B cell (primary cell): ENCODE results near the gene CRTAP. TPM values are rescaled to one million over a fixed set of nuclear protein-coding genes. Genes with fewer than 3 reads are reported as not detected.

Experiments used
- ATAC-seq: fragments of 200-7000 bp; cut with Tn5 transposase; one replicate; pipeline ENCODE4 v1.10.0; 2021; ENCODE audit warnings: low read depth, mild to moderate bottlenecking, moderate number of reproducible peaks, moderate library complexity
- CTCF ChIA-PET: fragments of 350-600 bp; sonication (Branson Sonifier 250); formaldehyde crosslinking; loops from one replicate; lab custom pipeline; 2021; ENCODE audit warnings: antibody characterized with exemption, inconsistent platforms; lab: Charles Lee
- POLR2A ChIA-PET: fragments of 350-600 bp; sonication (Branson Sonifier 250); formaldehyde crosslinking; loops from one replicate; lab custom pipeline; 2021; ENCODE audit warnings: antibody characterized with exemption; lab: Charles Lee
- DNase-seq: peaks from one replicate; pipeline ENCODE4 v3.0.0; 2013
- H2AFZ ChIP-seq: 2 replicates; pipeline ENCODE4 v1.6.1; 2012; ENCODE audit warnings: mild to moderate bottlenecking, low read depth, low read length; ENCODE audit not compliant: insufficient read depth, poor library complexity, severe bottlenecking
- H3K27ac ChIP-seq, 2 donors: 1 replicate in 1 of 2; 2 replicates in 1 of 2; pipeline ENCODE4 v1.5.1; 2012 to 2013; ENCODE audit warnings: low read length in 2 of 2, mild to moderate bottlenecking in 2 of 2, moderate library complexity in 1 of 2
- H3K27me3 ChIP-seq, 4 experiments: fragments of 200-600 bp in 1 of 4; sonication (generic) in 1 of 4; replicated peaks in 1 of 4; 1 replicate in 2 of 4; 2 replicates in 2 of 4; pipeline versions ENCODE4 v1.6.1 to v1.7.0; 2013 to 2016; ENCODE audit warnings: low read length in 3 of 4, mild to moderate bottlenecking in 2 of 4, mixed read lengths in 1 of 4, moderate library complexity in 1 of 4; ENCODE audit not compliant: insufficient read depth in 4 of 4, control insufficient read depth in 3 of 4; ENCODE audit errors: control extremely low read depth in 1 of 4
- H3K36me3 ChIP-seq, 2 experiments: replicated peaks in 1 of 2; 1 replicate in 1 of 2; 2 replicates in 1 of 2; pipeline versions ENCODE4 v1.6.1 to v1.7.1; 2013; ENCODE audit warnings: low read length in 1 of 2; ENCODE audit not compliant: insufficient read depth in 2 of 2, control insufficient read depth in 1 of 2; ENCODE audit errors: control extremely low read depth in 1 of 2, extremely low read depth in 1 of 2
- H3K4me1 ChIP-seq, 2 donors: fragments of 200-600 bp in 1 of 2; sonication (generic) in 1 of 2; 1 replicate in 1 of 2; 2 replicates in 1 of 2; pipeline versions ENCODE4 v1.5.1 to v1.6.1; 2013 to 2017; ENCODE audit warnings: low read length in 2 of 2; ENCODE audit not compliant: control insufficient read depth in 2 of 2, insufficient read depth in 2 of 2
- H3K4me2 ChIP-seq: replicated peaks from 2 replicates; pipeline ENCODE3; 2012; ENCODE audit warnings: mild to moderate bottlenecking, low read depth, low read length; ENCODE audit not compliant: poor library complexity, severe bottlenecking
- H3K4me3 ChIP-seq, 5 experiments: fragments of 200-600 bp in 1 of 5; sonication (generic) in 1 of 5; 1 replicate in 3 of 5; 2 replicates in 2 of 5; pipeline versions ENCODE4 v1.5.1 to v1.7.0; 2011 to 2016; ENCODE audit warnings: low read length in 4 of 5, mild to moderate bottlenecking in 4 of 5, low read depth in 2 of 5, control low read depth in 1 of 5, moderate library complexity in 1 of 5; ENCODE audit not compliant: insufficient read depth in 1 of 5; ENCODE audit errors: control extremely low read depth in 1 of 5, extremely low read depth in 1 of 5
- H3K79me2 ChIP-seq: fragments of 200-600 bp; sonication (generic); one replicate; pipeline ENCODE4 v1.6.0; 2016; ENCODE audit warnings: low read length; ENCODE audit not compliant: control insufficient read depth, insufficient read depth
- H3K9ac ChIP-seq: fragments of 200-600 bp; sonication (generic); 2 replicates; pipeline ENCODE4 v1.6.1; 2017; ENCODE audit warnings: mild to moderate bottlenecking, low read length, moderate library complexity
- H3K9me3 ChIP-seq, 3 donors: one replicate each; pipeline versions ENCODE4 v1.6.1 to v1.7.1; 2013; ENCODE audit warnings: low read length in 2 of 3; ENCODE audit not compliant: control insufficient read depth in 2 of 3, insufficient read depth in 1 of 3; ENCODE audit errors: control extremely low read depth in 1 of 3
- H4K20me1 ChIP-seq: 2 replicates; pipeline ENCODE4 v1.6.0; 2012; ENCODE audit warnings: mild to moderate bottlenecking, low read length; ENCODE audit not compliant: insufficient read depth, control insufficient read depth, poor library complexity, severe bottlenecking
- H3K27ac Mint-ChIP-seq: one replicate; pipeline ENCODE4 v1.8.0; 2021; ENCODE audit warnings: mixed read lengths
- H3K27me3 Mint-ChIP-seq: one replicate; pipeline ENCODE4 v1.8.0; 2021; ENCODE audit warnings: mixed read lengths
- H3K4me1 Mint-ChIP-seq: one replicate; pipeline ENCODE4 v1.8.0; 2021; ENCODE audit warnings: mixed read lengths
- H3K4me3 Mint-ChIP-seq: one replicate; pipeline ENCODE4 v1.8.0; 2021; ENCODE audit warnings: mixed read lengths
- H3K9me3 Mint-ChIP-seq: one replicate; pipeline ENCODE4 v1.8.0; 2022; ENCODE audit warnings: mixed read lengths; ENCODE audit not compliant: insufficient read depth
- CTCF ChIP-seq: fragments of 200-600 bp; IDR thresholded peaks from one replicate; pipeline ENCODE4 v1.8.0; 2022; ENCODE audit warnings: antibody characterized with exemption, mild to moderate bottlenecking
- EZH2 ChIP-seq: IDR thresholded peaks from 2 replicates; pipeline ENCODE4 v1.6.1; 2012; ENCODE audit warnings: borderline replicate concordance, low read depth, mild to moderate bottlenecking, moderate library complexity, low read length; ENCODE audit not compliant: insufficient read depth, poor library complexity, severe bottlenecking
- WGBS: methylation state at CpG from one replicate; pipeline ENCODE4 v1.1.5; 2013; ENCODE audit warnings: missing lambda C conversion rate; ENCODE audit not compliant: insufficient coverage; 5-methylcytosine and 5-hydroxymethylcytosine counted together
- intact Hi-C: fragments of 100-400 bp; cut with micrococcal nuclease; formaldehyde crosslinking; loops from one replicate; pipeline ENCODE4 v1.10.0; 2022
- polyA plus RNA-seq: library from polyadenylated mRNA; depleted of rRNA; stranded (reverse); fragments of >200 nt; gene quantifications from 2 replicates; pipeline ENCODE4 v1.2.3, GENCODE V29; 2012
- total RNA-seq, 2 donors: library from RNA; stranded (reverse); fragments of 120-200 nt in 1 of 2; gene quantifications; 1 replicate in 1 of 2; 2 replicates in 1 of 2; pipeline versions ENCODE4 v1.2.3 to v1.2.4, GENCODE V29; 2013 to 2022

Gene CRTAP
- total and polyA plus RNA-seq, 2 donors (not counting 1 experiment from before 2014, with no cell fraction given): 20.3 to 55.0 TPM

GRCh38 chr3:33141006-33141405 lies 27.2 kb downstream of the CRTAP start:
- ChIA-PET POLR2A (no interaction called here), CTCF (interaction anchor here (0.7 to 2.2 kb wide), 3 partner anchors 10 to 232 kb away, joined by 3 to 18 read pairs (median 3); no protein-coding TSS in a partner anchor)
- Histone ChIP-seq H2AFZ (no peak overlapping the region), H3K27me3 (no peaks in the 10 kb centered on the region), H3K4me3 (no peak overlapping the region), H3K4me1 (peaks cover 6 to 9% of the 10 kb centered on the region in 2 donors), H3K36me3 (peaks cover 1 to 24% of the 10 kb centered on the region in 2 experiments), H3K9ac (no peak overlapping the region), H3K4me2 (no peak overlapping the region), H4K20me1 (no peaks in the 10 kb centered on the region), H3K9me3 (no peaks in the 10 kb centered on the region), H3K27ac (no peak overlapping the region), H3K79me2 (no peaks in the 10 kb centered on the region)
- TF ChIP-seq EZH2 (no peak), CTCF (no peak)
- no peaks in the 10 kb centered on the region for H3K27me3 Mint-ChIP-seq
- no peak for ATAC-seq
- 100% methylated on average over 1 of the region's 3 CpGs for WGBS
- intact Hi-C loops: no loop called here
- H3K4me3 Mint-ChIP-seq: no peak overlapping the region
- H3K27ac Mint-ChIP-seq: no peak overlapping the region
- no peak for DNase-seq
- H3K9me3 Mint-ChIP-seq: no peaks in the 10 kb centered on the region
- H3K4me1 Mint-ChIP-seq: peaks cover 12% of the 10 kb centered on the region

GRCh38 chr3:33144433-33144832 lies 30.6 kb downstream of the CRTAP start:
- Histone ChIP-seq H3K4me2 (no peak overlapping the region), H3K27me3 (no peaks in the 10 kb centered on the region), H3K79me2 (no peaks in the 10 kb centered on the region), H3K4me3 (no peak overlapping the region), H3K9ac (no peak overlapping the region), H4K20me1 (no peaks in the 10 kb centered on the region), H3K36me3 (peaks cover 1 to 18% of the 10 kb centered on the region in 2 experiments), H2AFZ (no peak overlapping the region), H3K4me1 (peaks cover under 1 to 3% of the 10 kb centered on the region in 2 donors), H3K9me3 (no peaks in the 10 kb centered on the region), H3K27ac (no peak overlapping the region)
- ChIA-PET POLR2A (no interaction called here), CTCF (interaction anchor here (1.0 to 4.3 kb wide), 4 partner anchors 10 to 228 kb away, joined by 3 to 23 read pairs (median 4); no protein-coding TSS in a partner anchor)
- ATAC-seq (no peak), DNase-seq (peak; percentile 25)
- H3K27me3 Mint-ChIP-seq: no peaks in the 10 kb centered on the region
- H3K27ac Mint-ChIP-seq: no peak overlapping the region
- 80% methylated on average over 1 of the region's 1 CpG for WGBS
- TF ChIP-seq EZH2 (no peak), CTCF (peak; percentile 55)
- intact Hi-C loops: no loop called here
- H3K4me3 Mint-ChIP-seq: no peak overlapping the region
- peaks cover 8% of the 10 kb centered on the region for H3K4me1 Mint-ChIP-seq
- no peaks in the 10 kb centered on the region for H3K9me3 Mint-ChIP-seq
